Measurements from ENCODE around the gene FERMT3.

GRCh38 chr11:64260147-64260708 lies 53.7 kb downstream of the FERMT3 start:
- TF ChIP-seq CTCF (IDR thresholded peaks at IDR 0.05), result no peak
- no peak for TF ChIP-seq POLR2A (IDR thresholded peaks at IDR 0.05)
